Epithelial cell of umbilical artery (primary cell): ENCODE data around the gene THSD4. TPM values are rescaled to one million over a fixed set of nuclear protein-coding genes. Genes with fewer than 3 reads are reported as not detected.

Source experiments
- total RNA-seq: library from RNA; depleted of rRNA; stranded (reverse); fragments of >200 nt; gene quantifications from 2 replicates; pipeline ENCODE4 v1.2.3, GENCODE V29; 2014

Gene THSD4
- total RNA-seq, result 22.6 and 23.1 TPM in 2 replicates

GRCh38 chr15:71114887-71115566 is at the start of gene THSD4:
Gene THSD4, plus strand, starts transcription at chr15:71115471.

DNA sequence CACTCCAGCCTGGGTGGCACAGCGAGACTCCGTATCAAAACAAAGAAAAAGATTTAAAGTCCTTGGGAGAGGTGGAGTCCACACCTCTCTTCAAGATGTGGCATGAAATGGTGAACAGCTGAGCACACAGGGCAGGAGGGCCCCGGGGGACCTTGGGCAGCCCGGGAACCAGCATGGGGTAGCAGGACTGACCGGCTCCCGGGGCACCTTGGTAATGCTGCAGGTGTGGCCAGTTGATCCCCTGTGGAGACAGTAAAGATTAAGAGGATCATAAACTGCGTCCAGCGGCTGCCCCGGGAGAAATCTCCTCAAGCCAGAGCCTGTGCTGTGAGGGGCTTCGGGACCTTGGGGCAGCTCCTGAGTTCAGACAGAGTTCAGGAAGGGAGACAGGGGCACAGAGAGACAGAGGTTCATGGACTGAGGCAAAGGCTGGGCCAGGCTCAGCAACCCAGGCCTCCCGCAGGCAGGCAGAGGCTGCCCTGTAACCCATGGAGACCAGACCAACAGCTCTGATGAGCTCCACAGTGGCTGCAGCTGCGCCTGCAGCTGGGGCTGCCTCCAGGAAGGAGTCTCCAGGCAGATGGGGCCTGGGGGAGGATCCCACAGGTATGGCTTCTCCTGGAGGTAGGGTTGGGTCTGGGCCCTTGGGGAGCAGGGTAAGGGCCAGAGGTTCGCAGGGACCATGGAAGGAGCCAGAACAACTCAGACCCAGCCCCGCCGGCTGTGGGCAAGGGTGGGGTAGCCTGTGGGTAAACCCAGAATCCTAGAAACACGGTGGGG is 695.2 kb downstream of the THSD4 start, which contains the start of gene NR2E3:
Gene NR2E3 (plus strand): TSS at position 299 of the 780 bp plus-strand sequence. CDS start 190 bp downstream, at position 489.

Other genes starting within 250 kb of the THSD4 start
- gene THAP10, start 223.0 kb upstream of the THSD4 start, total RNA-seq, result 1.9 and 3.8 TPM in 2 replicates
- gene LRRC49, start 222.6 kb upstream of the THSD4 start, total RNA-seq, result 8.4 and 10.0 TPM in 2 replicates